Gastrocnemius medialis (tissue), 4 donors: ENCODE data around the gene MYCBP.

ENCODE experiments used
- POLR2A ChIP-seq, 2 donors: fragments of 450-650 bp; IDR thresholded peaks; one replicate each; pipeline ENCODE4 v1.6.1; 2017; ENCODE audit warnings: antibody characterized with exemption in 2 of 2, mild to moderate bottlenecking in 2 of 2, moderate library complexity in 2 of 2
- TF ChIP-seq, protein P1 (sequence below), 5 experiments: fragments of 450-650 bp in 3 of 5; fragments of 200-600 bp in 2 of 5; sonication (generic) in 2 of 5; IDR thresholded peaks in 4 of 5; conservative IDR thresholded peaks in 1 of 5; 1 replicate in 4 of 5; 2 replicates in 1 of 5; pipeline ENCODE4 v1.5.1; 2016 to 2019; ENCODE audit warnings: antibody characterized with exemption in 5 of 5, mild to moderate bottlenecking in 3 of 5, moderate library complexity in 3 of 5

DNA sequence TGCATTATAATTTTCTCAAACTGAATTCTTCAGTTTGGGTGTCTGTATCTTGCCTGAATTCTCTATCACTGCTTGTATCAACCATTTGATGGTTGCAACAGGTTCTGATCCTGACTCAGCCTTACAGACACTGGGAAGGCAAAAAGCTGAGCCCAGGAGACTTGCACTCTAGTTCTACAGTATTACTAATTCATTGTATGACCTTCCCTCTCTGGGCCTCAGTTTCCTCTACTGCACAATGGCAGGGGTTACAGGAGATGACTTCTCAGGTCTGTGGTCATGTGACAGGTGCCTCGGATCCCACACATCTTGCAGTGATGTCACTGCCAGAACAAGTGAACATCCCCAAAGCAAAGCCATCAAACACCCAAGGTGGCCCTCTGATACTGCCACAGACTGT is 52.3 kb downstream of the MYCBP start:
- TF ChIP-seq, protein P1, sequence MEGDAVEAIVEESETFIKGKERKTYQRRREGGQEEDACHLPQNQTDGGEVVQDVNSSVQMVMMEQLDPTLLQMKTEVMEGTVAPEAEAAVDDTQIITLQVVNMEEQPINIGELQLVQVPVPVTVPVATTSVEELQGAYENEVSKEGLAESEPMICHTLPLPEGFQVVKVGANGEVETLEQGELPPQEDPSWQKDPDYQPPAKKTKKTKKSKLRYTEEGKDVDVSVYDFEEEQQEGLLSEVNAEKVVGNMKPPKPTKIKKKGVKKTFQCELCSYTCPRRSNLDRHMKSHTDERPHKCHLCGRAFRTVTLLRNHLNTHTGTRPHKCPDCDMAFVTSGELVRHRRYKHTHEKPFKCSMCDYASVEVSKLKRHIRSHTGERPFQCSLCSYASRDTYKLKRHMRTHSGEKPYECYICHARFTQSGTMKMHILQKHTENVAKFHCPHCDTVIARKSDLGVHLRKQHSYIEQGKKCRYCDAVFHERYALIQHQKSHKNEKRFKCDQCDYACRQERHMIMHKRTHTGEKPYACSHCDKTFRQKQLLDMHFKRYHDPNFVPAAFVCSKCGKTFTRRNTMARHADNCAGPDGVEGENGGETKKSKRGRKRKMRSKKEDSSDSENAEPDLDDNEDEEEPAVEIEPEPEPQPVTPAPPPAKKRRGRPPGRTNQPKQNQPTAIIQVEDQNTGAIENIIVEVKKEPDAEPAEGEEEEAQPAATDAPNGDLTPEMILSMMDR (IDR thresholded peaks at IDR 0.05 in 4 of 5, conservative IDR thresholded peaks at IDR 0.05 in 1 of 5) = no peak
- TF ChIP-seq POLR2A (IDR thresholded peaks at IDR 0.05) = no peak
